HL-60/S4 (cell line): ENCODE measurements around the gene MAIP1.

ENCODE experiments used
- in situ Hi-C: fragments of 300-500 bp; cut with MboI; formaldehyde crosslinking; loops from 2 replicates; pipeline ENCODE4 v1.14.3; 2022; ENCODE audit warnings: low sequenced_read_pairs

MAIP1 gene

GRCh38 chr2:199946836-199947235 lies 8.5 kb upstream of the MAIP1 start:
- in situ Hi-C loops, result no loop called here

- in situ Hi-C loops, result no loop called here
Observed at GRCh38 chr2:199950396-199950795, 5.0 kb upstream of the MAIP1 start.

GRCh38 chr2:199951023-199951422 lies 4.4 kb upstream of the MAIP1 start:
- in situ Hi-C loops, result no loop called here

GRCh38 chr2:199955007-199955338 lies 409 bp upstream of the MAIP1 start:
- in situ Hi-C loops, result no loop called here

GRCh38 chr2:199956062-199956380 lies 639 bp downstream of the MAIP1 start:
- in situ Hi-C loops, result no loop called here

- in situ Hi-C loops, result no loop called here
Observed at GRCh38 chr2:199958014-199958413, 2.6 kb downstream of the MAIP1 start.

- in situ Hi-C loops, result no loop called here
Observed at GRCh38 chr2:199962203-199962602, 6.8 kb downstream of the MAIP1 start.

GRCh38 chr2:199966405-199966804 lies 11.0 kb downstream of the MAIP1 start:
- in situ Hi-C loops, result no loop called here

- in situ Hi-C loops, result no loop called here
Observed at GRCh38 chr2:199966976-199967375, 11.6 kb downstream of the MAIP1 start.

GRCh38 chr2:199968126-199968525 lies 12.7 kb downstream of the MAIP1 start:
- in situ Hi-C loops, result no loop called here

- in situ Hi-C loops, result loop anchor here (10.0 kb wide), 1 partner anchor 503 kb away; no protein-coding TSS in a partner anchor
Observed at GRCh38 chr2:199972088-199972626, 16.8 kb downstream of the MAIP1 start.

- in situ Hi-C loops, result loop anchor here (10.0 kb wide), 1 partner anchor 501 kb away; no protein-coding TSS in a partner anchor
Observed at GRCh38 chr2:199973703-199974102, 18.3 kb downstream of the MAIP1 start.

- in situ Hi-C loops, result loop anchor here (10.0 to 25.0 kb wide), 2 partner anchors 499 to 712 kb away; no protein-coding TSS in a partner anchor
Observed at GRCh38 chr2:199975273-199975895, 20.0 kb downstream of the MAIP1 start.

GRCh38 chr2:199977984-199978415 lies 22.6 kb downstream of the MAIP1 start:
- in situ Hi-C loops, result loop anchor here (10.0 to 25.0 kb wide), 2 partner anchors 497 to 709 kb away; no protein-coding TSS in a partner anchor

- in situ Hi-C loops, result loop anchor here (10.0 to 25.0 kb wide), 2 partner anchors 495 to 708 kb away; no protein-coding TSS in a partner anchor
Observed at GRCh38 chr2:199979398-199979797, 24.0 kb downstream of the MAIP1 start.

GRCh38 chr2:199979832-199980628 lies 24.6 kb downstream of the MAIP1 start:
- in situ Hi-C loops, result loop anchor here (10.0 to 25.0 kb wide), 2 partner anchors 495 to 707 kb away; no protein-coding TSS in a partner anchor

- in situ Hi-C loops, result loop anchor here (25.0 kb wide), 1 partner anchor 705 kb away; no protein-coding TSS in a partner anchor
Observed at GRCh38 chr2:199982126-199982843, 26.9 kb downstream of the MAIP1 start.

- in situ Hi-C loops, result loop anchor here (25.0 kb wide), 1 partner anchor 704 kb away; no protein-coding TSS in a partner anchor
Observed at GRCh38 chr2:199983534-199983933, 28.2 kb downstream of the MAIP1 start.

- in situ Hi-C loops, result loop anchor here (25.0 kb wide), 1 partner anchor 703 kb away; no protein-coding TSS in a partner anchor
Observed at GRCh38 chr2:199984159-199984558, 28.8 kb downstream of the MAIP1 start.

- in situ Hi-C loops, result loop anchor here (25.0 kb wide), 1 partner anchor 703 kb away; no protein-coding TSS in a partner anchor
Observed at GRCh38 chr2:199984755-199985154, 29.4 kb downstream of the MAIP1 start.
